MM.1S (cell line): Measurements from ENCODE around the gene COL5A2.

Experiments
- CTCF ChIP-seq: fragments of 300-600 bp; sonication (generic); IDR thresholded peaks from 2 replicates; pipeline ENCODE4 v1.5.1; 2016; ENCODE audit warnings: antibody characterized with exemption, low read length, mixed read lengths
- EZH2 ChIP-seq: fragments of 300-600 bp; sonication (generic); optimal IDR thresholded peaks from 2 replicates; pipeline ENCODE3; 2017; ENCODE audit warnings: low read depth, mild to moderate bottlenecking, antibody characterized with exemption, low read length, mixed read lengths

GRCh38 chr2:189047171-189047888 lies 132.2 kb downstream of the COL5A2 start:
- TF ChIP-seq CTCF (no peak), EZH2 (no peak)
